BE2C (cell line): ENCODE data around the gene PLCB4.

Experiments
- DNase-seq: peaks from one replicate; pipeline ENCODE4 v3.0.0-alpha.2; 2020
- H3K27me3 ChIP-seq: fragments of 250-450 bp; sonication (Bioruptor Pico); 2 replicates; pipeline ENCODE4 v1.5.1; 2020; ENCODE audit warnings: mild to moderate bottlenecking
- H3K36me3 ChIP-seq: fragments of 250-450 bp; sonication (Bioruptor Pico); 2 replicates; pipeline ENCODE4 v1.5.1; 2020; ENCODE audit warnings: mild to moderate bottlenecking
- H3K4me1 ChIP-seq: fragments of 250-450 bp; sonication (Bioruptor Pico); 2 replicates; pipeline ENCODE4 v1.5.1; 2020
- H3K4me3 ChIP-seq: 2 replicates; pipeline ENCODE4 v1.5.1; 2011; ENCODE audit warnings: low read depth, low read length
- H3K9me3 ChIP-seq: fragments of 250-450 bp; sonication (Bioruptor Pico); 2 replicates; pipeline ENCODE4 v1.5.1; 2020
- CTCF ChIP-seq: IDR thresholded peaks from 2 replicates; pipeline ENCODE4 v1.5.1; 2012; ENCODE audit warnings: mild to moderate bottlenecking, low read depth, low read length

PLCB4 gene

GRCh38 chr20:9062066-9062465 lies 6.8 kb upstream of the PLCB4 start:
- H3K9me3 ChIP-seq, result no peaks in the 10 kb centered on the region
- H3K27me3 ChIP-seq, result no peaks in the 10 kb centered on the region
- H3K4me3 ChIP-seq, result no peak overlapping the region
- TF ChIP-seq CTCF, result no peak
- no peaks in the 10 kb centered on the region; the same call in 1 of the 2 replicates for H3K4me1 ChIP-seq
- H3K36me3 ChIP-seq, result no peaks in the 10 kb centered on the region
- no peak for DNase-seq

GRCh38 chr20:9066191-9066590 lies 2.7 kb upstream of the PLCB4 start:
- DNase-seq, result no peak
- Histone ChIP-seq H3K4me3 (no peak overlapping the region), H3K36me3 (no peaks in the 10 kb centered on the region), H3K9me3 (no peaks in the 10 kb centered on the region), H3K27me3 (no peaks in the 10 kb centered on the region), H3K4me1 (peaks cover 3% of the 10 kb centered on the region)
- no peak for TF ChIP-seq CTCF

- Histone ChIP-seq H3K4me3 (peak overlapping the region; percentile 92), H3K27me3 (no peaks in the 10 kb centered on the region), H3K36me3 (no peaks in the 10 kb centered on the region), H3K4me1 (peaks cover 15% of the 10 kb centered on the region), H3K9me3 (no peaks in the 10 kb centered on the region)
- no peak for TF ChIP-seq CTCF
- peak; percentile 86 for DNase-seq
Observed at GRCh38 chr20:9068233-9068801, 570 bp upstream of the PLCB4 start.

GRCh38 chr20:9070304-9070703 lies 1.4 kb downstream of the PLCB4 start:
- H3K4me3 ChIP-seq, result peak overlapping the region; percentile 92
- no peak for DNase-seq
- H3K4me1 ChIP-seq, result peaks cover 18% of the 10 kb centered on the region

GRCh38 chr20:9071976-9072726 lies 3.3 kb downstream of the PLCB4 start:
- no peak for DNase-seq

More at GRCh38 chr20:9070304-9070703, 1.4 kb downstream of the PLCB4 start:
- H3K27me3 ChIP-seq, result no peaks in the 10 kb centered on the region
- H3K36me3 ChIP-seq, result no peaks in the 10 kb centered on the region
- no peak for TF ChIP-seq CTCF
- no peaks in the 10 kb centered on the region for H3K9me3 ChIP-seq

More at GRCh38 chr20:9071976-9072726, 3.3 kb downstream of the PLCB4 start:
- Histone ChIP-seq H3K4me3 (peak overlapping the region; percentile 92), H3K9me3 (no peaks in the 10 kb centered on the region), H3K27me3 (no peaks in the 10 kb centered on the region), H3K4me1 (peaks cover 18% of the 10 kb centered on the region), H3K36me3 (no peaks in the 10 kb centered on the region)
- peak; percentile 1; the same call in 1 of the 2 replicates for TF ChIP-seq CTCF
